NCI-H128 (cell line): ENCODE measurements around the gene ERC2.

ENCODE experiments used
- DNase-seq: peaks from one replicate; lab custom pipeline; 2025; ENCODE audit not compliant: unreplicated experiment; lab: John Stamatoyannopoulos, UW

The ERC2 gene

GRCh38 chr3:55608301-55608937 is 859.8 kb downstream of the ERC2 start:
- no peak for DNase-seq

- no peak for DNase-seq
These were observed 860.4 kb downstream of the ERC2 start for GRCh38 chr3:55607844-55608243.

- no peak for DNase-seq
These were observed 861.1 kb downstream of the ERC2 start for GRCh38 chr3:55607175-55607574.

GRCh38 chr3:55605443-55606236 is 862.6 kb downstream of the ERC2 start:
- no peak for DNase-seq

- no peak for DNase-seq
These were observed 863.4 kb downstream of the ERC2 start for GRCh38 chr3:55604846-55605245.

GRCh38 chr3:55604402-55604801 is 863.9 kb downstream of the ERC2 start:
- no peak for DNase-seq

GRCh38 chr3:55601366-55602080 is 866.7 kb downstream of the ERC2 start:
- DNase-seq, result no peak

- no peak for DNase-seq
These were observed 870.0 kb downstream of the ERC2 start for GRCh38 chr3:55598224-55598623.

GRCh38 chr3:55597641-55598040 is 870.6 kb downstream of the ERC2 start:
- no peak for DNase-seq

- no peak for DNase-seq
These were observed 872.1 kb downstream of the ERC2 start for GRCh38 chr3:55596212-55596611.

- DNase-seq, result no peak
These were observed 872.8 kb downstream of the ERC2 start for GRCh38 chr3:55595420-55595819.

GRCh38 chr3:55592572-55592971 is 875.7 kb downstream of the ERC2 start:
- no peak for DNase-seq

GRCh38 chr3:55591888-55592287 is 876.4 kb downstream of the ERC2 start:
- DNase-seq, result no peak

- DNase-seq, result no peak
These were observed 880.0 kb downstream of the ERC2 start for GRCh38 chr3:55588146-55588765.

GRCh38 chr3:55585856-55586255 is 882.4 kb downstream of the ERC2 start:
- DNase-seq, result no peak

- no peak for DNase-seq
These were observed 883.4 kb downstream of the ERC2 start for GRCh38 chr3:55584716-55585368.

- no peak for DNase-seq
These were observed 884.2 kb downstream of the ERC2 start for GRCh38 chr3:55584030-55584429.

- DNase-seq, result no peak
These were observed 884.8 kb downstream of the ERC2 start for GRCh38 chr3:55583475-55583874.

GRCh38 chr3:55579496-55579895 is 888.8 kb downstream of the ERC2 start:
- DNase-seq, result no peak

- no peak for DNase-seq
These were observed 891.5 kb downstream of the ERC2 start for GRCh38 chr3:55576621-55577388.
